ENCODE results near the gene BACH1.

- TF ChIP-seq YY1 (IDR thresholded peaks at IDR 0.05; ENCODE audit: low read depth): no peak
- no peak for TF ChIP-seq EP300 (IDR thresholded peaks at IDR 0.05; ENCODE audit: borderline replicate concordance)
- TF ChIP-seq TAF1 (IDR thresholded peaks at IDR 0.05; ENCODE audit: low read depth): no peak
- no peak for TF ChIP-seq TCF12 (IDR thresholded peaks at IDR 0.05; ENCODE audit: low read depth)
- TF ChIP-seq MAX (IDR thresholded peaks at IDR 0.05): no peak
- TF ChIP-seq FOXM1 (IDR thresholded peaks at IDR 0.05; ENCODE audit: borderline replicate concordance, low read depth): no peak
- TF ChIP-seq REST (IDR thresholded peaks at IDR 0.05; ENCODE audit: low read depth): no peak
- TF ChIP-seq CEBPB (IDR thresholded peaks at IDR 0.05): no peak
- TF ChIP-seq EGR1 (IDR thresholded peaks at IDR 0.05): no peak
- TF ChIP-seq CREB1 (IDR thresholded peaks at IDR 0.05; ENCODE audit: low read depth): no peak
These were observed 72.7 kb downstream of the BACH1 start for GRCh38 chr21:29371464-29371863.

All from Ishikawa (cell line).